Endothelial cell of umbilical vein (primary cell): ENCODE data around the gene PRPF38B. TPM values are rescaled to one million over a fixed set of nuclear protein-coding genes. Genes with fewer than 3 reads are reported as not detected.

Experiments used
- BruUV-seq: library from RNA; stranded (reverse); fragments of 400-500 nt; replicated peaks from 2 replicates; lab custom pipeline; 2021; lab: Mats Ljungman, UMichigan
- CTCF ChIA-PET: fragments of 300-600, 350-600 bp; sonication (Branson Sonifier 250); formaldehyde crosslinking; loops from one replicate; lab custom pipeline; 2021; ENCODE audit warnings: antibody characterized with exemption, inconsistent platforms; lab: Charles Lee
- POLR2A ChIA-PET: fragments of 300-600, 350-600 bp; sonication (Branson Sonifier 250); formaldehyde crosslinking; loops from one replicate; lab custom pipeline; 2021; ENCODE audit warnings: antibody characterized with exemption, inconsistent platforms; lab: Charles Lee
- DNase-seq: peaks from one replicate; pipeline ENCODE4 v3.0.0-alpha.2; 2011; ENCODE audit warnings: low read depth, low spot score
- FAIRE-seq: peaks from 2 replicates; lab custom pipeline; 2011; peaks lifted over from hg19 to GRCh38; lab: Jason Lieb, UNC
- H2AFZ ChIP-seq: 2 replicates; pipeline ENCODE4 v1.6.0; 2012; ENCODE audit warnings: low read depth, low read length, control low read depth, inconsistent platforms
- H3K27ac ChIP-seq: 2 replicates; pipeline ENCODE4 v1.5.1; 2011; ENCODE audit warnings: low read depth, mild to moderate bottlenecking, control low read depth, low read length, moderate library complexity; ENCODE audit not compliant: insufficient read depth
- H3K27me3 ChIP-seq, 2 experiments: 2 replicates each; pipeline versions ENCODE4 v1.6.0 to v1.6.1; 2011; ENCODE audit warnings: low read length in 2 of 2, mixed read lengths in 1 of 2; ENCODE audit not compliant: control insufficient read depth in 2 of 2, insufficient read depth in 2 of 2
- H3K36me3 ChIP-seq, 2 experiments: 2 replicates in 1 of 2; 3 replicates in 1 of 2; pipeline ENCODE4 v1.5.1; 2011; ENCODE audit warnings: low read length in 2 of 2, mild to moderate bottlenecking in 1 of 2, moderate library complexity in 1 of 2; ENCODE audit not compliant: control insufficient read depth in 2 of 2, insufficient read depth in 2 of 2; ENCODE audit errors: extremely low read depth in 1 of 2
- H3K4me1 ChIP-seq: 3 replicates; pipeline ENCODE4 v1.5.1; 2011; ENCODE audit warnings: mild to moderate bottlenecking, low read length; ENCODE audit not compliant: control insufficient read depth, insufficient read depth; ENCODE audit errors: extremely low read depth
- H3K4me2 ChIP-seq: 2 replicates; pipeline ENCODE4 v1.6.1; 2011; ENCODE audit warnings: low read length, control low read depth, mixed read lengths; ENCODE audit not compliant: insufficient read depth
- H3K4me3 ChIP-seq, 3 experiments: fragments of 200-600 bp in 1 of 3; sonication (generic), shearing (Covaris generic) in 1 of 3; replicated peaks in 1 of 3; 2 replicates each; pipeline ENCODE4 v1.5.1; 2011 to 2016; ENCODE audit warnings: control low read depth in 3 of 3, low read length in 3 of 3, mild to moderate bottlenecking in 2 of 3, inconsistent platforms in 1 of 3, low read depth in 1 of 3, moderate library complexity in 1 of 3; ENCODE audit not compliant: insufficient read depth in 1 of 3
- H3K79me2 ChIP-seq: 2 replicates; pipeline ENCODE4 v1.6.0; 2012; ENCODE audit warnings: low read length, inconsistent platforms; ENCODE audit not compliant: control insufficient read depth, insufficient read depth
- H3K9ac ChIP-seq: replicated peaks from 2 replicates; pipeline ENCODE3; 2011; ENCODE audit warnings: low read length, control low read depth; ENCODE audit not compliant: insufficient read depth; ENCODE audit errors: extremely low read depth
- H3K9me1 ChIP-seq: replicated peaks from 3 replicates; pipeline ENCODE4 v1.6.0; 2011; ENCODE audit warnings: mild to moderate bottlenecking, low read length; ENCODE audit not compliant: control insufficient read depth, insufficient read depth; ENCODE audit errors: extremely low read depth
- H3K9me3 ChIP-seq: replicated peaks from 2 replicates; pipeline ENCODE4 v1.5.1; 2012; ENCODE audit warnings: low read length, inconsistent platforms; ENCODE audit not compliant: control insufficient read depth, insufficient read depth
- H4K20me1 ChIP-seq: replicated peaks from 2 replicates; pipeline ENCODE3; 2011; ENCODE audit warnings: mild to moderate bottlenecking, low read length; ENCODE audit not compliant: control insufficient read depth, insufficient read depth; ENCODE audit errors: extremely low read depth
- EZH2 ChIP-seq: IDR thresholded peaks from 2 replicates; pipeline ENCODE4 v1.6.1; 2012; ENCODE audit warnings: borderline replicate concordance, low read depth, mild to moderate bottlenecking, moderate library complexity, low read length, inconsistent platforms; ENCODE audit not compliant: severe bottlenecking
- FOS ChIP-seq: IDR thresholded peaks from 2 replicates; pipeline ENCODE4 v1.6.1; 2011; ENCODE audit warnings: mild to moderate bottlenecking, low read length, moderate library complexity, borderline replicate concordance; ENCODE audit not compliant: insufficient read depth
- GATA2 ChIP-seq: IDR thresholded peaks from 2 replicates; pipeline ENCODE4 v1.7.0; 2011; ENCODE audit warnings: low read depth, mild to moderate bottlenecking, moderate library complexity, mixed read lengths, low read length; ENCODE audit not compliant: insufficient read length, insufficient read depth
- JUN ChIP-seq: IDR thresholded peaks from 2 replicates; pipeline ENCODE4 v1.6.1; 2011; ENCODE audit warnings: borderline replicate concordance, low read depth; ENCODE audit not compliant: insufficient read length, insufficient read depth
- MYC ChIP-seq: IDR thresholded peaks from one replicate; pipeline ENCODE4 v1.6.1; 2011; ENCODE audit warnings: mild to moderate bottlenecking, low read depth, low read length
- POLR2A ChIP-seq: IDR thresholded peaks from 2 replicates; pipeline ENCODE4 v1.6.1; 2012; ENCODE audit warnings: low read depth, mild to moderate bottlenecking, control low read depth, low read length
- POLR2AphosphoS5 ChIP-seq: IDR thresholded peaks from 2 replicates; pipeline ENCODE4 v1.6.1; 2012; ENCODE audit warnings: low read depth, mild to moderate bottlenecking, control low read depth, low read length, moderate library complexity; ENCODE audit not compliant: insufficient read depth
- dilution Hi-C: fragments of 300-500 bp; cut with MboI; formaldehyde crosslinking; loops from one replicate; pipeline ENCODE4 v1.15.0; 2019; ENCODE audit warnings: low sequenced_read_pairs; ENCODE audit not compliant: extremely low pct_ligation_motif_present
- intact Hi-C: fragments of 100-400 bp; cut with micrococcal nuclease; formaldehyde crosslinking; loops from one replicate; pipeline ENCODE4 v1.10.0; 2022
- polyA plus RNA-seq, 4 experiments: library from polyadenylated mRNA; depleted of rRNA in 3 of 4; stranded (reverse) in 3 of 4; unstranded in 1 of 4; fragments of >200 nt; gene quantifications; 2 replicates each; pipeline versions ENCODE4 v1.2.1 to v1.2.3, GENCODE V29; 2011 to 2012; ENCODE audit warnings: missing spikeins in 1 of 4
- total RNA-seq: library from RNA; stranded (reverse); gene quantifications from 2 replicates; pipeline ENCODE4 v1.2.3, GENCODE V29; 2021
- TF ChIP-seq, protein P1 (sequence below), 2 donors: IDR thresholded peaks; 1 replicate in 1 of 2; 2 replicates in 1 of 2; pipeline ENCODE4 v1.5.1; 2011; ENCODE audit warnings: low read length in 2 of 2, mild to moderate bottlenecking in 2 of 2, moderate library complexity in 2 of 2, control low read depth in 1 of 2, inconsistent platforms in 1 of 2, low read depth in 1 of 2; ENCODE audit not compliant: insufficient read depth in 1 of 2; ENCODE audit errors: extremely low read depth in 1 of 2
- TF ChIP-seq, protein P2 (sequence below): IDR thresholded peaks from 2 replicates; pipeline ENCODE4 v1.6.1; 2011; ENCODE audit not compliant: insufficient read depth, insufficient read length

PRPF38B gene
- total and polyA plus RNA-seq, 2 donors (not counting 3 experiments of a cell fraction or from before 2014, with no cell fraction given) = 19.3 to 46.6 TPM

DNA sequence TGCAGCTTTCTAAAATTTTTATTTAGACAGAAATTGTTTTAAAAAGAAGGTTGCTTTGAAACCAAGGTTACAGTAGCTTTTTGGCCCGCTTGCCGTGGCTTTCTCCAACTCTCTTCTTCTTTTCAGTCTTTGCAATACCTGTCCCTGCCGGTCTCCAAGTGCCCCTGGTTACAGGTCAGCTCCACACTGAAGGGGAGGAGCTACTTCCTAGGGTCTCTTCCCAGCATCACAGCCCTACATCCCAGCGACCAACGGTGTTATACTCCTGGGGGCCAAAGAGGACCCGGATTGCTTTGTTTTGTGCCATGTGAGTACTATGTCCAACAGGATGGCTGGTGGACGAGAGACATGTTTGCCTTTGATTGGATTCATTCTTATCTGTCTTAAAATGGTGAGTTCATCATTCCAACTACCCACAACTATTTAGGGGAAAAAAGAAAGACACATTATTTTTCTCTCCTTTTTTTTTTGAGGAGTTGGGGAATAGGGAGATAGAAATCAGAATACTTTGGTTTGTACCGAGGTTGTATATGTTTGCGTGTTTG lies 20.6 kb downstream of the PRPF38B start, which contains the start of gene FNDC7:
TSS of gene FNDC7 (plus strand) at position 303 of the 545 bp plus-strand sequence. CDS start at position 329, 26 bp downstream.
- Histone ChIP-seq H3K27ac (no peak within 1 kb of the TSS), H2AFZ (no peak within 1 kb of the TSS), H3K9me3 (no peaks in the 10 kb centered on the region), H3K4me2 (no peak within 1 kb of the TSS), H3K4me1 (no peaks in the 10 kb centered on the region), H4K20me1 (no peaks in the 10 kb centered on the region), H3K79me2 (no peaks in the 10 kb centered on the region), H3K9me1 (no peaks in the 10 kb centered on the region), H3K4me3 (no peak within 1 kb of the TSS), H3K27me3 (no peaks in the 10 kb centered on the region), H3K36me3 (no peaks in the 10 kb centered on the region), H3K9ac (no peak within 1 kb of the TSS)
- TF ChIP-seq GATA2 = no peak
- TF ChIP-seq, protein P1, sequence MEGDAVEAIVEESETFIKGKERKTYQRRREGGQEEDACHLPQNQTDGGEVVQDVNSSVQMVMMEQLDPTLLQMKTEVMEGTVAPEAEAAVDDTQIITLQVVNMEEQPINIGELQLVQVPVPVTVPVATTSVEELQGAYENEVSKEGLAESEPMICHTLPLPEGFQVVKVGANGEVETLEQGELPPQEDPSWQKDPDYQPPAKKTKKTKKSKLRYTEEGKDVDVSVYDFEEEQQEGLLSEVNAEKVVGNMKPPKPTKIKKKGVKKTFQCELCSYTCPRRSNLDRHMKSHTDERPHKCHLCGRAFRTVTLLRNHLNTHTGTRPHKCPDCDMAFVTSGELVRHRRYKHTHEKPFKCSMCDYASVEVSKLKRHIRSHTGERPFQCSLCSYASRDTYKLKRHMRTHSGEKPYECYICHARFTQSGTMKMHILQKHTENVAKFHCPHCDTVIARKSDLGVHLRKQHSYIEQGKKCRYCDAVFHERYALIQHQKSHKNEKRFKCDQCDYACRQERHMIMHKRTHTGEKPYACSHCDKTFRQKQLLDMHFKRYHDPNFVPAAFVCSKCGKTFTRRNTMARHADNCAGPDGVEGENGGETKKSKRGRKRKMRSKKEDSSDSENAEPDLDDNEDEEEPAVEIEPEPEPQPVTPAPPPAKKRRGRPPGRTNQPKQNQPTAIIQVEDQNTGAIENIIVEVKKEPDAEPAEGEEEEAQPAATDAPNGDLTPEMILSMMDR (IDR thresholded peaks at IDR 0.05; ENCODE audit: extremely low read depth in 1 of 2, insufficient read depth in 1 of 2, low read depth in 1 of 2, low read length in 2 of 2) = no peak
- no peak for TF ChIP-seq POLR2A
- no peak for TF ChIP-seq POLR2AphosphoS5
- no peak for TF ChIP-seq FOS
- TF ChIP-seq, protein P2, sequence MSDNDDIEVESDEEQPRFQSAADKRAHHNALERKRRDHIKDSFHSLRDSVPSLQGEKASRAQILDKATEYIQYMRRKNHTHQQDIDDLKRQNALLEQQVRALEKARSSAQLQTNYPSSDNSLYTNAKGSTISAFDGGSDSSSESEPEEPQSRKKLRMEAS = no peak
- TF ChIP-seq JUN = no peak
- no peak for TF ChIP-seq MYC
- no peak for TF ChIP-seq EZH2
- intact Hi-C loops (no loop called here), dilution Hi-C loops (no loop called here)
- FAIRE-seq = no peak
- BruUV-seq = no TSS peak
- CTCF ChIA-PET = no interaction called here
- POLR2A ChIA-PET = no interaction called here
- no peak for DNase-seq
